Fibroblast of pulmonary artery (primary cell): Measurements from ENCODE around the gene SLC14A1.

Experiments
- DNase-seq: peaks from one replicate; pipeline ENCODE4 v3.0.0-alpha.2; 2010; ENCODE audit warnings: low read depth
- H3K4me3 ChIP-seq: replicated peaks from 2 replicates; pipeline ENCODE4 v1.5.1; 2011; ENCODE audit warnings: low read depth, mild to moderate bottlenecking, control low read depth, low read length, moderate library complexity
- CTCF ChIP-seq: IDR thresholded peaks from 2 replicates; pipeline ENCODE4 v1.5.1; 2011; ENCODE audit warnings: mild to moderate bottlenecking, control low read depth, low read length, inconsistent platforms; ENCODE audit errors: missing control alignments

The SLC14A1 gene

GRCh38 chr18:45775743-45776142, 51.8 kb downstream of the SLC14A1 start:
- H3K4me3 ChIP-seq: peak overlapping the region; percentile 57
- DNase-seq: no peak
- no peak for TF ChIP-seq CTCF

DNA sequence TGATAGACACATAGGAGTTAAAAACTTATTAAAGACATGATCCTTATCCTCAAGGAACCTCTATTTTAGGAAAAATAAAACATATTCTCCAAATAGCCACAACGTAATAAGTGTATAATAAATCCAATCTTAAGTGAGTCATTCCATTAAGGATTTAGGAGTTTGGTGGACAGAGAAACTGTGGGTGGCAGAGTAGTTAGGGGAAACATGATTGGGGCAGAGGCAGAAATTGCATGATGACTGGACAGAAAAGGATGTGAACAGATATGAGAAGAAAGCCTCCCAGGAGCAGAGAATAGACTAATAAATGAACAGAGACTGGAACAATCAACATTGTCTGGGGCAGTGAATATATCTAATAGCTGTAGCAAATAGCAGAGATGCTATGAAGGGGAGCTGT, 53.4 kb downstream of the SLC14A1 start:
- TF ChIP-seq CTCF: no peak
- peak; percentile 82 for DNase-seq
- no peak overlapping the region for H3K4me3 ChIP-seq

DNA sequence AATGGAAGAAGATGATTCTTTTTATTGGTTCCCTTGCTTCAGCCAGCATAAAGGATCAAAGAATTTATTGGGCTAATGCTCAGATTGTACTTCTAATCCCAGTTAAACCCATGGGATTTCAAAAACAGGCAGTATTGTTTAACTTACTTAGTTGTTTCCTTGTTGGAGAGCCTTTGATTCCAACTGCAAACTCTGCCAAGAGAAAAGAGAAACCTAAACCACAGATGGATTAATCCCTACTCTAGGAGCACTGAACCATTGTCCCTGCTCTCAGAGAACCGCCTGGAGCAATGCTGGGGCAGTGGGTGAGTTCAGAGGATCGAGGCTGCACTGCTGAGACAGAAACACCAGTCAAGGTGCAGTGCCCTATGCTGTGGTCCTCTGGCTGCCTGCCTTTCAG, 56.6 kb downstream of the SLC14A1 start:
- no peak for TF ChIP-seq CTCF
- no peak overlapping the region for H3K4me3 ChIP-seq
- peak; percentile 22 for DNase-seq

DNA sequence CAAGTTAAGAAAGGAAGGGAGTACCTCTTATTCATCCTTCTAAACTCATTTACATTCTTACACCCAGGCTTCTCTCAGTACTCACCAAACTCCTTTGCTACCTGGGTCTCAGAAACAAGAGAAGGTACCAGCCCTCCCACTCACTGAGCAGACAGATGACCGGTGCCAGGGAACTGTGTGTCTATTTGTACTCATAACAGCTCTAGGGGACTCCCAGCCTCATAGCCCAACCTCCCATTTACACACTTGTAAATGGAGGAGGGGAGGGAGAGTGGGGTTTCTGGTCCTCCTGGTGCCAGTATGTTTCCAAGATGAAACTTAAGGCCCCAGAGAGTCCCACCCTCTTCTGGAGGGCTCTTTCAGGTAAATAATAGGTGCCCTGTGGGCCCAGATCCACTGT, 58.7 kb downstream of the SLC14A1 start:
- no peak for TF ChIP-seq CTCF
- H3K4me3 ChIP-seq: no peak overlapping the region
- no peak for DNase-seq

- H3K4me3 ChIP-seq: no peak overlapping the region
- peak; percentile 59 for DNase-seq
- TF ChIP-seq CTCF: no peak
These were observed 59.4 kb downstream of the SLC14A1 start for GRCh38 chr18:45783097-45784075.

GRCh38 chr18:45785134-45785533, 61.2 kb downstream of the SLC14A1 start:
- no peak overlapping the region for H3K4me3 ChIP-seq
- no peak for TF ChIP-seq CTCF
- peak; percentile 53 for DNase-seq
